GM10266 (cell line): Measurements from ENCODE around the gene ZNF496.

Source experiments
- DNase-seq: peaks from one replicate; pipeline ENCODE4 v3.0.0; 2012; ENCODE audit errors: extremely low spot score
- TF ChIP-seq, protein P1 (sequence below): IDR thresholded peaks from 2 replicates; pipeline ENCODE4 v1.5.1; 2012; ENCODE audit warnings: mild to moderate bottlenecking, low read depth; ENCODE audit not compliant: control insufficient read depth, insufficient read depth; ENCODE audit errors: missing control alignments

Gene ZNF496

DNA sequence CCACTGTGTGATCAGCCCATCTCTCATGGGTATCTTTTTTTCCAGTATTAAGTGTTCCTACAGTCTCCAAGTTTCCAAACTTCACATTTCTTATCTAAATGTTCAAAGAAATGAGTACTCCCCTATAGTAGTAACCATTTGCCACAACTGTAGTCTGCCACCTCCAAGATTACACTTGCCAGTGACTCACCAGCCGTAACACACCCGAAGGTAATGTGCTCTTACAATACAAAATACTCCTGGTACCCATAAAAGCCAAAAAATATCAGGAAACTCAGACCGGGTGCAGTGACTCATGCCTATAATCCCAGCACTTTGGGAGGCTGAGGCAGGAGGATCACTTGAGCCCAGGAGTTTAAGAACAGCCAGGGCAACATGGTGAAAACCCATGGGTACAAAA is 20.5 kb upstream of the ZNF496 start:
- no peak for DNase-seq
- TF ChIP-seq, protein P1, sequence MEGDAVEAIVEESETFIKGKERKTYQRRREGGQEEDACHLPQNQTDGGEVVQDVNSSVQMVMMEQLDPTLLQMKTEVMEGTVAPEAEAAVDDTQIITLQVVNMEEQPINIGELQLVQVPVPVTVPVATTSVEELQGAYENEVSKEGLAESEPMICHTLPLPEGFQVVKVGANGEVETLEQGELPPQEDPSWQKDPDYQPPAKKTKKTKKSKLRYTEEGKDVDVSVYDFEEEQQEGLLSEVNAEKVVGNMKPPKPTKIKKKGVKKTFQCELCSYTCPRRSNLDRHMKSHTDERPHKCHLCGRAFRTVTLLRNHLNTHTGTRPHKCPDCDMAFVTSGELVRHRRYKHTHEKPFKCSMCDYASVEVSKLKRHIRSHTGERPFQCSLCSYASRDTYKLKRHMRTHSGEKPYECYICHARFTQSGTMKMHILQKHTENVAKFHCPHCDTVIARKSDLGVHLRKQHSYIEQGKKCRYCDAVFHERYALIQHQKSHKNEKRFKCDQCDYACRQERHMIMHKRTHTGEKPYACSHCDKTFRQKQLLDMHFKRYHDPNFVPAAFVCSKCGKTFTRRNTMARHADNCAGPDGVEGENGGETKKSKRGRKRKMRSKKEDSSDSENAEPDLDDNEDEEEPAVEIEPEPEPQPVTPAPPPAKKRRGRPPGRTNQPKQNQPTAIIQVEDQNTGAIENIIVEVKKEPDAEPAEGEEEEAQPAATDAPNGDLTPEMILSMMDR: no peak

DNA sequence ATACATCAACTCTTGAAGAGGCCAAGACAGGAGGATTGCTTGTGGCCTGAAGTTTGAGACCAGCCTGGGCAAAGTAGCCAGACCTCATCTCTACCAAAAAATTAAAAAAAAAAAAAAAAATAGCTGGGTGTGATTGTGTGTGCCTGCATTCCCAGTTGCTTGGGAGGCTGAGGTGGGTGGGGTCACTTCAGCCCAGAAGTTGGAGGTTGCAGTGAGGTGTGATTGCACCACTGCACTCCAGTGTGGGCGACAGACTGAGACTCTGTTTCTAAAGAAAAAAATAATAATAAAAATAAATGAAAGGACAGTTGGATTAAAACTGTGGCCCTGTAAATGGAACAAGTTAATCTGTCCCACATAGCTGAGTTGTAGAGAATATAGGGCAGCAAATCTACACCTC is 18.9 kb upstream of the ZNF496 start:
- no peak for DNase-seq
- TF ChIP-seq, protein P1: no peak

DNA sequence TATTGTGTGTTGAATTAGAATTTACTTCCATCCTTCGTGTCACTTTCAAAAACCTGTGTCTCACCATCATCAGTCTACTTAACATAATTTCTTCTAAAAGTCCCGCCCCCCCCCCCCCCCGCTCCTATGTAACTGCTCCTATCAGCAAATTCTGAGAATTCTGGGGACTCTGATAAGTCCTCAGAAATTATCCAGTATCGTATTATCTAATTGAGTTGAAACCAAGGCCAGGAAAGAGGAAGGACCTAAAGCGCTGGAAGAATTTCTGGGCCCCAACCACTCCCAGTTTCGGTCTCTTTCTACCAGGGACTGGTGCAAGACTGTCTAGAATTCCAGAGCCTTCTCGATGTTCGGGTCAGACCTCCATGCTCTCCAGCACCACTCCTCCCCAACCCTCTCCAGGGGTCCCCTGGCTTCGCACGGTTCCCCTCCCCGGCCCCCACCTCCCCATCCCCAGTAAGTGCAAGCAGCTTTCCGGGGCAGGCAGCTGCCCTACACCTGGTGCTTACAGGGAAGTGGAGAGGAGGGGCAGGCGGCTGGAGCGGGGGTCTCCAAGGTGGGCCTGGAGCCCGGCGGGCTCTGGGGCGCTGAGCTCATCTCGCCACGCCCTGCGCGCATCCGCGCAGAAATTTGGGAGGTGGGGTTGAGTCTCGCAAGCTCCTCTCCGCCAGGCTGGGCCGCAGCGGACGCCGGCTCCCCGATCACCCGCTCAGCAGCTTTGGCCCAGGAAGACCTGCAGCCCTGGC is 16.0 kb upstream of the ZNF496 start:
- DNase-seq: no peak
- TF ChIP-seq, protein P1: no peak

DNA sequence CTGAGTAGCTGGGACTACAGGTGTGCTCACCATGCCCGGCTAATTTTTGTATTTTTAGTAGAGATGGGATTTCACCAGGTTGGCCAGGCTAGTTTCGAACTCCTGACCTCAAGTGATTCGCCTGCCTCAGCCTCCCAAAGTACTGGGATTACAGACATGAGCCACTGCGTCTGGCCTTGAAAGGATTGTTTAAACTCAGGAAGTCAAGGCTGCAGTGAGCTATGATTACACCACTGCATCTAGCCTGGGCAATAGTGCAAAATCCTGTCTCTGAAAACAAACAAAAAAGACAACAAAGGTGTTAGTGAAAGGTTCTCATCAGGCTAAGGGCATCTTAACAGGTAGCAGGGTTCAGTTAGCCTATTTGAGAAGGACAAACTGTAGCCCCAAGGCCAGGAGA is 14.2 kb upstream of the ZNF496 start:
- TF ChIP-seq, protein P1: no peak
- no peak for DNase-seq

DNA sequence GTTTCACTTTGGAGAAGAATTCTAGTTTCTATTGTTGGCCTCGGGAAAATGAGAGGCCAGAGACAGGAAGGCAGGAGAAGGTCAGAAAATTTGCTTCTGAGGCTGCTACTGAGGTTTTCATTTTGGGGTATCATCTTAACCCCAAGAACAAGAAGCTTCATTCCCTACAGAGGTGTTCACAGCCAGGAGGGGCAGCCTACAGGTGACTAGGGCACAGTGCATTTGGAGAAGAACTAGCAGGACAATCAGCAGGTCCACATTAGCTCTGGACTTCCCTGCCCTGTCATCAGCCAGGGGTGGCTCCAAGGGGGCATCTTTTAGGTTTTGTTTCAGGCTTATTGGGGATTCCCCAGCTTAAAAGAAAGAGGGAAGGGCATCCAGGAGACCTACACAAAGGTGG is 12.1 kb upstream of the ZNF496 start:
- no peak for DNase-seq
- TF ChIP-seq, protein P1: no peak

DNA sequence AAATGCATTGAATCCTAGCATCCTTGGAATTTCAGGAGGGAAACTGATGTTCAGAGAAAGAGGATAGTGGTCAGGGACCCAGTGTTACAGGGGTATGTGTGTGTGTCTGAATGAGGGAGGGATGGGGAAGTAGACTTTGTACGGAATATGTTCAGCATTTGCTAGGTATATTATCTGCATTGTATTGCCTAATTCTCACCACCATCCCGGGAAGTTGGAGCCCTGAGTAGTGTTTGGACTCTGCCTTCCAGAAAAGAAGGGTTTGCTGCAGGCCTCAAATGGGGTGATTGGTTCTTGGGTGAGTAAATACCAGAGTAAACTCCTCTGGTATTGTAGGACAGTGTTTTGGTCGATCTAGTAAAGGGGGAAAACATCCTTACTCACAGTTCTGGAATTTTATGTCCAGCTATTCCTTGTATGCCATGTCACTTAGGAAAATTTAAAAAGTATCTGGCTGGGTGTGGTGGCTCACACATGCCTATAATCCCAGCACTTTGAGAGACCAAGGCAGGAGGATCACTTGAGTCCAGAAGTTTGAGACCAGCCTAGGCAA is 7.1 kb upstream of the ZNF496 start:
- TF ChIP-seq, protein P1: no peak
- DNase-seq: no peak

DNA sequence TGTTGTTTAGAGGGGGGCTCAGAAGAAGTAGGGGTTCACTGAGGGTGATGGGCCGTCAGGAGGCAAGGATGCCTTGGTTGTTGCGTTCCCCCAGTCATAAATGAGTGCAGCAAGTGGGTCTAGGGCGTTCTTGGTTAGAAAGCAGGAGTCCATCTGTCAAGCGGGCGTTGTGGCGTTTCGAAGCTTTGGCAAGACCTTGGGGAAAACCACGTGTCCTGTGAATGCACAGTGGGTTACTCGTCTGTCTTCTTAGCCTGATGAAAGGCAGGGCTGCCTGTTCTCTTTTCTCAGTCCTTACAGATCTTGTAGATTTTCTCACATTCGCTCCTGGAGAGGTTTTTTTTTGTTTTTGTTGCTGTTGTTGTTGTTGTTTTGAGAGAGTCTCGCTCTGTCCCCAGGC is 6.3 kb upstream of the ZNF496 start:
- no peak for DNase-seq
- TF ChIP-seq, protein P1: no peak
